GM18526 (cell line): ENCODE results near the gene NANOGP8.

Experiments used
- POLR2A ChIP-seq: IDR thresholded peaks from 3 replicates; pipeline ENCODE4 v1.6.1; 2011; ENCODE audit not compliant: insufficient read length; ENCODE audit errors: extremely low read depth

The NANOGP8 gene

DNA sequence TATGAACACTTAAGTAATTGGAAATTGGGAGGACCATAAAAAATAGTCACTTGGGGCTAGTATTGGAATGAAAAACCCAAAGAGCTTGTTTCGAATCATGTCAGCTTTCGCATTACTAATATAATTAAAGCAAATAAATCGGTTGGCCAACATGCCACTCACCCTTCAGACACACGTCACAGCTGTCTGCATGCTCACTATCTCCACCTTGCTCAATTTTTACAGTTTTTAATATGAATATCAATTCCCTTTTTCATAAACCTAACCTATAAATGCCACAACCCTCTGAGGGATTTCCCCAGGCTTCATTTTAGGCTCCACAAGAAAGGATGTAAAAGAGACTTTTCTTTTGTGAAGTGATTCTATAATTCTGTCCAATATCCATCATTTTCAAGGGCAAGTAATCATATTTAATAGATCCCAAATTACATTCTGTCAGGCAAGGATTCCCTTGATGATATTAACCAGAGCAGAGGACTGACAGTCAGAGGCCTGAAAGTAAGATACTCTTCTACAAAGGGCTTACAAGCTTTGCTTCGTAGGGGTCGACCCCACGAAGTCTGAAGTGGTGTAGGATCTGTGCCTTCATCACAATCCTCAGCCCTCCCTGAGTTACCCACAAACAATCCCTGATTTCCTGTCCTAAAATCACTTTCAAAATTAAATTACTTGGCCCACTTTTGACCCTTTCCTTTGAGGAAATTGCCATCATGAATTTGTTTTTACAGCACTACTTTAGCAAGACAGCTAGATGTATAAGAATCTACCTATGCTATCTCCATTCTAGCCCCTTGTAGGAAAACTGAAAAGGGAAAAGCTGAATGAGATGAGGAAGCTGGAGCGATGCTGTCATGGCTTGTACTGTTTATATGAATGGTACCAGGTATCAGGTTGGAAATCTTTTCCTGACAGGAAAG is 44.5 kb downstream of the NANOGP8 start:
- TF ChIP-seq POLR2A, result no peak

DNA sequence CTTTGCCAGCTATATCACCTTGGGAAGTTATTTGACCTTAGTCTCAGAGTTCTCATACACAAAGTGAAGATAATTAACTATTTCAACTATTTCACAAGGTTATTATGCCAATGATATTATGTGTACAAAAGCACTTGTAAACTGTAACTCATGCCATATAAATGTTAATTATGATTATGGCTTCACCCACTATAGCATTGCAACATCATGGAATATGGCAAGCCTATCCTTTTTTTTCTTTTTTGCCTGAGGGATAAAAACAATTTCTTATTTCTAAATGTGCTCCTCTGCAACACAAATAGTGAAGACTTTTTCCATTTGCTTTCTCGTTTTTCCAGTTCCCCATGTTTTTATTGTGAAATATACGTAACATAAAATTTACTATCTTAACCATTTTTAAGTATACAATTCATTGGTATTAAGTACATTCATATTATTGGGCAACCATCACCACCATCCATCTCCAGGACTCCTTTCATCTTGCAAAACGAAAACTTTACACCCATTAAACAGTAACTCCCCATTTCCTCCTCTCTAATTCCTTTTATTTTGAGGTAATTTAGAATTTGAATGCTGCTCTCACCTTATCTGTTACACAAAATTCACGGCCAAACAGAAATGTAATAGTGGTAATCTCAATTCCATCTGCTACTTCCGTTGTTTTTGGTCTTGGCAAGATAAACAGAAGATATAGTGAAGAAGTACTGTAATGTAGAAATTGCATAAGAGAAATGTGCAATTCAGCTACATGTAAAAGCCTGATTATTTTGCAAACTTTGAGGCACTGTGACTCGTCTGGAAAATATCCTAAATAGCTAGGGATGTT is 46.3 kb downstream of the NANOGP8 start:
- TF ChIP-seq POLR2A, result no peak
